IPS DF 6.9 (cell line): ENCODE results near the gene TMPRSS6.

Experiments used
- DNase-seq: peaks from one replicate; pipeline ENCODE4 v3.0.0-alpha.2; 2013; ENCODE audit warnings: low read depth, low spot score
- H3K27ac ChIP-seq: one replicate; pipeline ENCODE4 v1.5.1; 2013; ENCODE audit warnings: low read length, control low read depth
- H3K27me3 ChIP-seq: 2 replicates; pipeline ENCODE4 v1.6.1; 2013; ENCODE audit warnings: mild to moderate bottlenecking, low read length; ENCODE audit not compliant: control insufficient read depth, insufficient read depth
- H3K36me3 ChIP-seq: 2 replicates; pipeline ENCODE4 v1.6.1; 2013; ENCODE audit warnings: low read length; ENCODE audit not compliant: control insufficient read depth, insufficient read depth
- H3K4me1 ChIP-seq: 2 replicates; pipeline ENCODE4 v1.6.1; 2013; ENCODE audit warnings: low read length; ENCODE audit not compliant: control insufficient read depth, insufficient read depth
- H3K4me3 ChIP-seq: 2 replicates; pipeline ENCODE4 v1.5.1; 2013; ENCODE audit warnings: mild to moderate bottlenecking, low read length
- H3K9me3 ChIP-seq: 2 replicates; pipeline ENCODE4 v1.6.1; 2013; ENCODE audit warnings: low read length, inconsistent platforms; ENCODE audit not compliant: control insufficient read depth, insufficient read depth
- WGBS: extraction: QIAGEN DNeasy Blood & Tissue Kit; methylation state at CpG from one replicate; pipeline ENCODE4 v1.1.7; 2013; ENCODE audit warnings: mixed read lengths, missing lambda C conversion rate; ENCODE audit not compliant: insufficient read length, insufficient coverage; 5-methylcytosine and 5-hydroxymethylcytosine counted together

The TMPRSS6 gene

DNA sequence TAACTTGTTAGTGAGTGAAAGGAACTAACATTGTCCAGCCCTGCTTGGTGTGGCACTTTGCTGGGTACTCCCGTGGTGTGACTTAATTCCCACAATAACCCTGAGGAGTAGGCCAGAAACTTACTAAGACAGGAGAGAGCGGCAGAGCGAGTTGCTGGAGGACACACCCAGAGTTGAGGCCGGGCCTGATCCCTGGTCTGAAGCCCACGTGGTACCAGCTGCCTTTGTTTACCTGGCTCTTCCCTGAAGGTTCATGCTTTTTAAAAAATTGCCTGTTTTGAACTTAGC, 89.4 kb downstream of the TMPRSS6 start:
- WGBS, result no CpG with 5 or more reads among the region's 5 CpGs
- Histone ChIP-seq H3K27me3 (no peaks in the 10 kb centered on the region), H3K36me3 (peaks cover 14% of the 10 kb centered on the region), H3K27ac (no peak overlapping the region), H3K4me1 (peaks cover 4% of the 10 kb centered on the region; the same call in 1 of the 2 replicates), H3K9me3 (no peaks in the 10 kb centered on the region), H3K4me3 (peak overlapping the region; percentile 94; the same call in 1 of the 2 replicates)
- DNase-seq, result no peak

DNA sequence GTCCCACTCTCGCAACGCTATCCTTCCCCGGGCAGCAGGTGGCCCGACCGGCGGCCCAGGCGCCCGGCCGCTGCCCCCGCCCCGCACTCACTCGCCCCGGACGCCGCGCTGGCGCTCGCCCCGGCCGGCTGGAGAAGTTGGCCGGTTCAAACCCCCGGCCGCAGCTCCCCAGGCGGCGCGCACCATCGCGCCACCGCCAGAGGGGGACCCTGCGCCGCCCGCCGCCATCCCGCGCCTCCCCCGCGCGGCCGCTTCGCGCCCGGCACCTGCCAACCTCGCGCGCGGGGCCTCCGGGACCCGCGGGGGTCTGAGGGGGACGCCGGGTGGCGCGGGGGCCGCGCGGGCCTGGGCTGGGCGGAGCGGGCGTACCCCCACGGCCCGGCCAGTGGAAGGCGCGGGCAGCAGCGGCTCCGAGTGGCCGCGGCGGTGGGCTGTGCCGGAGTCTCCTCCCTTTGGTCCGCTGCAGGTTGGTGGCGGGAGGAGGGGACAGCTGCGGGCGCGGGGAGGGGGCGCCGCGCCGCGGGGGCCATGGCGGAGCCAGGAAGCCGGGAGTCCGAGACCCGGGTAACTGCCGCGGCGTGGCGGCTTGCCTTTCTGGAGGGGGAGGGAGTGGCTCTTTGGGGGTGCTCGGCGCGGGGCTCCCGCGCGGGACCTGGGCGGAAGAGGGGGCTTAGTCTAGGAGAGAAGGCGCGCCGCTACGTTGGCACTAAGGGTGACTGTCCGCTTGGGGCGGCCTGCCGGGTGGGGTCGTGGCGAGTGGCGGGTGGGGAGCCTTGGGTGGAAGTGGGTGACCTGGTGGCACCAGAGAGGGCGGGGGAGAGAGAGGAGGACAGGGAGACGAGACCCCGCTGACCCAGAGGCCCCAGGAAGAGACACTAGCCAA, 90.0 kb downstream of the TMPRSS6 start, which contains the start of the genes MPST and TST:
Gene MPST, plus strand, starts transcription at position 434 of the 883 bp plus-strand sequence. Its CDS starts 95 bp downstream, at position 529.
Gene TST, minus strand, starts transcription at position 139 of the 883 bp plus-strand sequence. CDS start 715 bp downstream, outside the sequence.
- peak; percentile 37 for DNase-seq
- Histone ChIP-seq H3K27me3 (no peaks in the 10 kb centered on the region), H3K9me3 (no peaks in the 10 kb centered on the region), H3K27ac (no peak within 1 kb of the TSS), H3K36me3 (peaks cover 10% of the 10 kb centered on the region), H3K4me1 (peaks cover 4% of the 10 kb centered on the region; the same call in 1 of the 2 replicates), H3K4me3 (peak within 1 kb of the TSS; percentile 94)
- WGBS, result no CpG with 5 or more reads among the region's 107 CpGs

DNA sequence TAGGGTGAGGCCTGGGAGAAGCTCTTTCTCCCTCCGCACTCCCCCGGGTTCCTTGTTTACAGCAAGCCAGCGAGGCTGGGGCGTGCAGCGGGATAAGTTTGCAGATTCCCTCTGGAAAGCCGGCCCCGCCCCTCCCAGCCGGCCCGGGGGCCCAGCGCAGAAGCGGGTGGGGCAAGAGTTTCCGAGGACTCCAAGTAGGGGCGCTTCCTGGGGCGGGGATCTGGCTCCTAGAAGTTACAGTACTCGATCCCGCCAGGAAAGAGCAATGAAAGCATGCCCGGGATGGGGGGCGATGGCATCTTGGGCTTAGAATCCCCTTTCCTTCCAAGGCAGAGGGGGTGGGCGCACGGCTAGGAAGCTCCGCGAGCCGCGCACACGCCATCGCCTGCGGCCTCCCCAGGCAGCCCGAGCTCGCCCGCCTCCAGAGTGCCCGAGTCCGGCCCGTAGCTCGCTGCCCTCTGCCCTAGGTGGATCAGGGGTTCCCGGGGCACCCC, 90.7 kb downstream of the TMPRSS6 start:
- DNase-seq, result no peak
- Histone ChIP-seq H3K4me1 (peaks cover 4% of the 10 kb centered on the region; the same call in 1 of the 2 replicates), H3K27me3 (no peaks in the 10 kb centered on the region), H3K27ac (no peak overlapping the region), H3K9me3 (no peaks in the 10 kb centered on the region), H3K36me3 (peaks cover 4% of the 10 kb centered on the region; the same call in 1 of the 2 replicates), H3K4me3 (peak overlapping the region; percentile 94)
- no CpG with 5 or more reads among the region's 35 CpGs for WGBS

GRCh38 chr22:37018086-37018814, 91.3 kb downstream of the TMPRSS6 start:
- Histone ChIP-seq H3K4me1 (peaks cover 4% of the 10 kb centered on the region; the same call in 1 of the 2 replicates), H3K4me3 (peak overlapping the region; percentile 94; the same call in 1 of the 2 replicates), H3K27me3 (no peaks in the 10 kb centered on the region), H3K9me3 (no peaks in the 10 kb centered on the region), H3K27ac (no peak overlapping the region), H3K36me3 (0 out of 2 replicates have a peak, but pooled peaks cover 4% of the 10 kb centered on the region)
- no peak for DNase-seq
- WGBS, result no CpG with 5 or more reads among the region's 45 CpGs

GRCh38 chr22:37017356-37017755, 92.2 kb downstream of the TMPRSS6 start:
- 0 out of 2 replicates have a peak, but pooled peaks cover 4% of the 10 kb centered on the region for H3K36me3 ChIP-seq
- H3K27me3 ChIP-seq, result no peaks in the 10 kb centered on the region
- H3K4me1 ChIP-seq, result peaks cover 4% of the 10 kb centered on the region; the same call in 1 of the 2 replicates
- no peak overlapping the region for H3K27ac ChIP-seq
- no peak overlapping the region for H3K4me3 ChIP-seq
- DNase-seq, result no peak
- no peaks in the 10 kb centered on the region for H3K9me3 ChIP-seq
- WGBS, result no CpG with 5 or more reads among the region's 10 CpGs

DNA sequence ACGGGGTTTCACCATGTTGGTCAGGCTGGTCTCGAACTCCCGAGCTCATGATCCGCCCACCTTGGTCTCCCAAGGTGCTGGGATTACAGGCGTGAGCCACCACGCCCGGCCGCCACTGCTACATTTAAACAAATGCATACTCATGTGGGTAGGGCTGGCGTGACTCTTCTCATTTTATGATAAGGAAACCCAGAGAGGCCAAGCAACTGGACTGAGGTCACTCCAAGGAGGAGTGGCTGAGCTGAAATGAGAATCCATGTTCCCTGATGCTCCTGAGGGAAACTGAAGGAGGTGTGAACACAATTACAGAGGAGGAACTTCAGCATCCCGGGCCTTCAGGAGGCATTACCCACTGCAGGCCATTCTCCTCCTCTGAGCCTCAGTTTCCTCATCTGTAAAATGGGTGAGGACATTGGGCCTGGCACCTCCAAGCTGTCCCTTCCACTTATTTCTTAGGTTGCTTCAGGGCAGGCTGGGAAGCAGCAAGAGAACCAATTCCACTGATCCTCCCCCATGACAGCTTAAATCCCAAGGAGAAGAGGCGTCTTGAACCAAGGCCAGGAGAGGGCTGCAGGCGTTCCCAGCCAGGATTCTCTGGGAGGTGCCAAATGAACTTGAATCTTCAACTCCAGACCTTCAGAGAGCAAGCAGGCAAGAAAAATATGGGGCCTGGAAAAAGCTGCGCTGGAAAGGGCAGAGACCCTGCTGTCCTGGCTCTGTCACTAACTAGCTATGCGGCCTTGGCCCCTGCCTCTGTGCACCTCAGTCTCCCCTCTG, 93.2 kb downstream of the TMPRSS6 start:
- no peak overlapping the region for H3K27ac ChIP-seq
- no peaks in the 10 kb centered on the region for H3K9me3 ChIP-seq
- H3K4me1 ChIP-seq, result peaks cover 4% of the 10 kb centered on the region; the same call in 1 of the 2 replicates
- no peak overlapping the region for H3K4me3 ChIP-seq
- H3K27me3 ChIP-seq, result no peaks in the 10 kb centered on the region
- 0 out of 2 replicates have a peak, but pooled peaks cover 4% of the 10 kb centered on the region for H3K36me3 ChIP-seq
- WGBS, result no CpG with 5 or more reads among the region's 14 CpGs
- DNase-seq, result no peak

- Histone ChIP-seq H3K4me1 (peaks cover 4% of the 10 kb centered on the region; the same call in 1 of the 2 replicates), H3K27me3 (no peaks in the 10 kb centered on the region), H3K27ac (no peak overlapping the region), H3K9me3 (no peaks in the 10 kb centered on the region), H3K4me3 (no peak overlapping the region), H3K36me3 (0 out of 2 replicates have a peak, but pooled peaks cover 4% of the 10 kb centered on the region)
- WGBS, result no CpG with 5 or more reads among the region's 4 CpGs
- no peak for DNase-seq
Observed at GRCh38 chr22:37015587-37015878, 94.0 kb downstream of the TMPRSS6 start.
